GM18508 (cell line): ENCODE results near the gene DYNLT2.
A peak's percentile ranks its signal among the peaks of the same experiment; 100 is the strongest.

ENCODE experiments used
- ATAC-seq: cut with Tn5 transposase; IDR thresholded peaks from one replicate; pipeline ENCODE4 v1.9.1; 2021; ENCODE audit warnings: moderate number of reproducible peaks; ENCODE audit not compliant: insufficient read depth, unreplicated experiment

Gene DYNLT2

GRCh38 chr6:169751242-169752073, at the start of gene DYNLT2, which contains the start of gene ERMARD:
Gene DYNLT2, minus strand, starts transcription at chr6:169751572. Its CDS starts 114 bp downstream, at chr6:169751458.
Gene ERMARD, plus strand, starts transcription at chr6:169751622. Its CDS starts 36 bp downstream, at chr6:169751658.
- peak; percentile 84 for ATAC-seq

- ATAC-seq = no peak
These were observed 49.5 kb upstream of the DYNLT2 start for GRCh38 chr6:169800668-169801395.

GRCh38 chr6:169800116-169800667, 48.8 kb upstream of the DYNLT2 start:
- ATAC-seq = no peak

GRCh38 chr6:169799474-169799926, 48.1 kb upstream of the DYNLT2 start:
- no peak for ATAC-seq

- ATAC-seq = no peak
These were observed 47.5 kb upstream of the DYNLT2 start for GRCh38 chr6:169798764-169799473.

- ATAC-seq = no peak
These were observed 43.8 kb upstream of the DYNLT2 start for GRCh38 chr6:169795196-169795595.

GRCh38 chr6:169794317-169795055, 43.1 kb upstream of the DYNLT2 start:
- no peak for ATAC-seq

GRCh38 chr6:169793408-169793807, 42.0 kb upstream of the DYNLT2 start:
- no peak for ATAC-seq

- no peak for ATAC-seq
These were observed 41.1 kb upstream of the DYNLT2 start for GRCh38 chr6:169792306-169793015.

GRCh38 chr6:169791721-169792131, 40.4 kb upstream of the DYNLT2 start:
- ATAC-seq = no peak

- ATAC-seq = peak; percentile 71
These were observed 38.9 kb upstream of the DYNLT2 start for GRCh38 chr6:169789944-169790927.

- no peak for ATAC-seq
These were observed 38.0 kb upstream of the DYNLT2 start for GRCh38 chr6:169789146-169789943.

- no peak for ATAC-seq
These were observed 37.4 kb upstream of the DYNLT2 start for GRCh38 chr6:169788809-169789145.

GRCh38 chr6:169787797-169788196, 36.4 kb upstream of the DYNLT2 start:
- no peak for ATAC-seq

GRCh38 chr6:169786349-169786748, 35.0 kb upstream of the DYNLT2 start:
- no peak for ATAC-seq

GRCh38 chr6:169785566-169785965, 34.2 kb upstream of the DYNLT2 start:
- no peak for ATAC-seq

- ATAC-seq = no peak
These were observed 33.5 kb upstream of the DYNLT2 start for GRCh38 chr6:169784821-169785340.
